ENCODE data around the gene CADM3.

CADM3 gene

GRCh38 chr1:159187647-159188374 is 16.4 kb downstream of the CADM3 start:
- Histone ChIP-seq H2BK12ac (ENCODE audit: low read length in 2 of 2) (no peak overlapping the region), H3K23ac (ENCODE audit: low read length in 2 of 2) (no peak overlapping the region), H4K8ac (ENCODE audit: low read length) (no peak overlapping the region), H3K4me1 (ENCODE audit: control insufficient read depth, insufficient read depth, low read depth, low read length) (no peaks in the 10 kb centered on the region), H2AFZ (ENCODE audit: low read depth, low read length) (no peak overlapping the region), H3K9me3 (ENCODE audit: control insufficient read depth, low read length) (no peaks in the 10 kb centered on the region), H2AK5ac (ENCODE audit: low read length, severe bottlenecking) (no peak overlapping the region), H3K9ac (ENCODE audit: low read length) (peak overlapping the region; percentile 59), H3K18ac (ENCODE audit: low read depth in 1 of 2, low read length in 2 of 2) (no peak overlapping the region), H2BK15ac (ENCODE audit: low read depth, poor library complexity, severe bottlenecking) (no peak overlapping the region), H3K79me1 (replicated peaks; ENCODE audit: low read length, poor library complexity, severe bottlenecking) (no peaks in the 10 kb centered on the region), H3K4me3 (ENCODE audit: insufficient read depth in 1 of 2, low read depth in 1 of 2, low read length in 2 of 2) (peak overlapping the region in 1 of 2 experiments; percentile 64), H3K4ac (ENCODE audit: low read depth in 1 of 2, low read length in 2 of 2) (no peak overlapping the region), H3K27me3 (ENCODE audit: control insufficient read depth in 1 of 2, insufficient read depth in 1 of 2, low read length in 2 of 2) (peaks cover 46 to 65% of the 10 kb centered on the region in 2 experiments), H2BK120ac (ENCODE audit: low read depth, low read length) (no peak overlapping the region), H4K91ac (ENCODE audit: low read length) (no peak overlapping the region), H3K14ac (ENCODE audit: low read length in 2 of 2) (no peak overlapping the region), H3K36me3 (ENCODE audit: control insufficient read depth in 1 of 2, insufficient read depth in 2 of 2, low read depth in 1 of 2, low read length in 2 of 2) (no peaks in the 10 kb centered on the region), H3K4me2 (ENCODE audit: low read length, poor library complexity, severe bottlenecking) (no peak overlapping the region), H2BK5ac (ENCODE audit: low read depth, low read length, poor library complexity, severe bottlenecking) (no peak overlapping the region), H3K27ac (ENCODE audit: low read length, poor library complexity, severe bottlenecking) (no peak overlapping the region)
- no peak for DNase-seq
- 6% methylated on average over 13 of the region's 14 CpGs for WGBS

GRCh38 chr1:159188375-159188788 is 17.0 kb downstream of the CADM3 start:
- WGBS, result 1% methylated on average over 24 of the region's 24 CpGs
- no peaks in the 10 kb centered on the region for H3K79me1 ChIP-seq (replicated peaks; ENCODE audit: low read length, poor library complexity, severe bottlenecking)
- no peak overlapping the region for H4K8ac ChIP-seq (ENCODE audit: low read length)
- no peaks in the 10 kb centered on the region for H3K36me3 ChIP-seq (ENCODE audit: control insufficient read depth in 1 of 2, insufficient read depth in 2 of 2, low read depth in 1 of 2, low read length in 2 of 2)
- no peak overlapping the region for H3K14ac ChIP-seq (ENCODE audit: low read length in 2 of 2)
- H2AK5ac ChIP-seq (ENCODE audit: low read length, severe bottlenecking), result no peak overlapping the region
- peak overlapping the region; percentile 59 for H3K9ac ChIP-seq (ENCODE audit: low read length)
- H4K91ac ChIP-seq (ENCODE audit: low read length), result no peak overlapping the region
- no peak overlapping the region for H2BK15ac ChIP-seq (ENCODE audit: low read depth, poor library complexity, severe bottlenecking)
- H3K27ac ChIP-seq (ENCODE audit: low read length, poor library complexity, severe bottlenecking), result no peak overlapping the region
- H2BK120ac ChIP-seq (ENCODE audit: low read depth, low read length), result no peak overlapping the region
- no peaks in the 10 kb centered on the region for H3K9me3 ChIP-seq (ENCODE audit: control insufficient read depth, low read length)
- H3K4me1 ChIP-seq (ENCODE audit: control insufficient read depth, insufficient read depth, low read depth, low read length), result no peaks in the 10 kb centered on the region
- no peak overlapping the region for H2AFZ ChIP-seq (ENCODE audit: low read depth, low read length)
- H3K4ac ChIP-seq (ENCODE audit: low read depth in 1 of 2, low read length in 2 of 2), result no peak overlapping the region
- DNase-seq, result peak; percentile 36
- H3K4me2 ChIP-seq (ENCODE audit: low read length, poor library complexity, severe bottlenecking), result peak overlapping the region; percentile 29
- no peak overlapping the region for H3K23ac ChIP-seq (ENCODE audit: low read length in 2 of 2)
- H3K4me3 ChIP-seq (ENCODE audit: insufficient read depth in 1 of 2, low read depth in 1 of 2, low read length in 2 of 2), result peak overlapping the region in 1 of 2 experiments; percentile 64
- no peak overlapping the region for H3K18ac ChIP-seq (ENCODE audit: low read depth in 1 of 2, low read length in 2 of 2)
- H3K27me3 ChIP-seq (ENCODE audit: control insufficient read depth in 1 of 2, insufficient read depth in 1 of 2, low read length in 2 of 2), result peaks cover 46 to 67% of the 10 kb centered on the region in 2 experiments
- no peak overlapping the region for H2BK12ac ChIP-seq (ENCODE audit: low read length in 2 of 2)
- H2BK5ac ChIP-seq (ENCODE audit: low read depth, low read length, poor library complexity, severe bottlenecking), result no peak overlapping the region

- H3K27ac ChIP-seq (ENCODE audit: low read length, poor library complexity, severe bottlenecking), result no peak overlapping the region
- no peak overlapping the region for H2AK5ac ChIP-seq (ENCODE audit: low read length, severe bottlenecking)
- no peak overlapping the region for H3K4me2 ChIP-seq (ENCODE audit: low read length, poor library complexity, severe bottlenecking)
- H3K23ac ChIP-seq (ENCODE audit: low read length in 2 of 2), result no peak overlapping the region
- H3K4me3 ChIP-seq (ENCODE audit: insufficient read depth in 1 of 2, low read depth in 1 of 2, low read length in 2 of 2), result no peak overlapping the region
- H3K4ac ChIP-seq (ENCODE audit: low read depth in 1 of 2, low read length in 2 of 2), result no peak overlapping the region
- no peaks in the 10 kb centered on the region for H3K36me3 ChIP-seq (ENCODE audit: control insufficient read depth in 1 of 2, insufficient read depth in 2 of 2, low read depth in 1 of 2, low read length in 2 of 2)
- H3K79me1 ChIP-seq (replicated peaks; ENCODE audit: low read length, poor library complexity, severe bottlenecking), result no peaks in the 10 kb centered on the region
- no peaks in the 10 kb centered on the region for H3K4me1 ChIP-seq (ENCODE audit: control insufficient read depth, insufficient read depth, low read depth, low read length)
- no peak overlapping the region for H2AFZ ChIP-seq (ENCODE audit: low read depth, low read length)
- H2BK12ac ChIP-seq (ENCODE audit: low read length in 2 of 2), result no peak overlapping the region
- H4K8ac ChIP-seq (ENCODE audit: low read length), result no peak overlapping the region
- DNase-seq, result no peak
- 45% methylated on average over 2 of the region's 2 CpGs for WGBS
- no peak overlapping the region for H2BK5ac ChIP-seq (ENCODE audit: low read depth, low read length, poor library complexity, severe bottlenecking)
- H3K27me3 ChIP-seq (ENCODE audit: control insufficient read depth in 1 of 2, insufficient read depth in 1 of 2, low read length in 2 of 2), result peaks cover 43 to 75% of the 10 kb centered on the region in 2 experiments
- H3K9ac ChIP-seq (ENCODE audit: low read length), result no peak overlapping the region
- H3K18ac ChIP-seq (ENCODE audit: low read depth in 1 of 2, low read length in 2 of 2), result no peak overlapping the region
- no peak overlapping the region for H2BK120ac ChIP-seq (ENCODE audit: low read depth, low read length)
- H4K91ac ChIP-seq (ENCODE audit: low read length), result no peak overlapping the region
- no peak overlapping the region for H2BK15ac ChIP-seq (ENCODE audit: low read depth, poor library complexity, severe bottlenecking)
- no peaks in the 10 kb centered on the region for H3K9me3 ChIP-seq (ENCODE audit: control insufficient read depth, low read length)
- H3K14ac ChIP-seq (ENCODE audit: low read length in 2 of 2), result no peak overlapping the region
Measured at GRCh38 chr1:159190441-159190840, 19.0 kb downstream of the CADM3 start.

GRCh38 chr1:159196543-159196942 is 25.1 kb downstream of the CADM3 start:
- Histone ChIP-seq H3K36me3 (ENCODE audit: control insufficient read depth in 1 of 2, insufficient read depth in 2 of 2, low read depth in 1 of 2, low read length in 2 of 2) (no peaks in the 10 kb centered on the region), H3K18ac (ENCODE audit: low read depth in 1 of 2, low read length in 2 of 2) (no peak overlapping the region), H4K91ac (ENCODE audit: low read length) (no peak overlapping the region), H2BK12ac (ENCODE audit: low read length in 2 of 2) (no peak overlapping the region), H3K79me1 (replicated peaks; ENCODE audit: low read length, poor library complexity, severe bottlenecking) (no peaks in the 10 kb centered on the region), H3K4me1 (ENCODE audit: control insufficient read depth, insufficient read depth, low read depth, low read length) (no peaks in the 10 kb centered on the region), H4K8ac (ENCODE audit: low read length) (no peak overlapping the region), H3K27ac (ENCODE audit: low read length, poor library complexity, severe bottlenecking) (no peak overlapping the region), H3K14ac (ENCODE audit: low read length in 2 of 2) (no peak overlapping the region), H3K27me3 (ENCODE audit: control insufficient read depth in 1 of 2, insufficient read depth in 1 of 2, low read length in 2 of 2) (peaks cover 4 to 51% of the 10 kb centered on the region in 2 experiments), H2BK120ac (ENCODE audit: low read depth, low read length) (no peak overlapping the region), H2BK15ac (ENCODE audit: low read depth, poor library complexity, severe bottlenecking) (no peak overlapping the region), H2BK5ac (ENCODE audit: low read depth, low read length, poor library complexity, severe bottlenecking) (no peak overlapping the region), H3K23ac (ENCODE audit: low read length in 2 of 2) (no peak overlapping the region), H3K4ac (ENCODE audit: low read depth in 1 of 2, low read length in 2 of 2) (no peak overlapping the region), H3K4me3 (ENCODE audit: insufficient read depth in 1 of 2, low read depth in 1 of 2, low read length in 2 of 2) (no peak overlapping the region), H3K9me3 (ENCODE audit: control insufficient read depth, low read length) (no peaks in the 10 kb centered on the region), H2AFZ (ENCODE audit: low read depth, low read length) (no peak overlapping the region), H3K9ac (ENCODE audit: low read length) (no peak overlapping the region), H2AK5ac (ENCODE audit: low read length, severe bottlenecking) (no peak overlapping the region), H3K4me2 (ENCODE audit: low read length, poor library complexity, severe bottlenecking) (no peak overlapping the region)
- WGBS, result 49% methylated on average over 5 of the region's 5 CpGs
- peak; percentile 1 for DNase-seq

Data from mesenchymal stem cell (in vitro differentiated cells and primary cell).